NB4 (cell line): ENCODE results near the gene BMP4.

Experiments used
- POLR2A ChIP-seq: IDR thresholded peaks from 2 replicates; pipeline ENCODE4 v1.6.1; 2011; ENCODE audit warnings: mild to moderate bottlenecking; ENCODE audit not compliant: insufficient read length; ENCODE audit errors: extremely low read depth
- TF ChIP-seq, protein P1 (sequence below): IDR thresholded peaks from one replicate; pipeline ENCODE4 v1.5.1; 2012; ENCODE audit warnings: low read depth, low read length

DNA sequence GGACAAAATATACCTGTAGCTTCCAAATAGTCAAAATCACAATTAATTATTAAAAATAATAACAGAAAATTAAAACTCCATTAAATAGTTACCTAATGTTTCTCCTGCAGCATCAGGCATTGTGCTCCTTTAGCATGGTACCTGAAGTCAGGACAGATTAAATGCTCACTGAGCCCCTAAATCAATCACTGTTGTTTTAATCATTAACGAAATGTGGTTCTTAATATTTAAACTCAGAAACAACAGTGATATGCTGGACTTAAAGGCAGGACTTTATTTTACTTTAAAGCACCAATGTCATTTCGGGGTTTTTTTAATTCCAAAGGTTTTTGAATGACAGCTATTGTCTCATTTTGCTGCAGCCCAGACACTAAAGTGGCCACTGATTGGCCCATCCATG lies 2.0 kb upstream of the BMP4 start:
- TF ChIP-seq, protein P1, sequence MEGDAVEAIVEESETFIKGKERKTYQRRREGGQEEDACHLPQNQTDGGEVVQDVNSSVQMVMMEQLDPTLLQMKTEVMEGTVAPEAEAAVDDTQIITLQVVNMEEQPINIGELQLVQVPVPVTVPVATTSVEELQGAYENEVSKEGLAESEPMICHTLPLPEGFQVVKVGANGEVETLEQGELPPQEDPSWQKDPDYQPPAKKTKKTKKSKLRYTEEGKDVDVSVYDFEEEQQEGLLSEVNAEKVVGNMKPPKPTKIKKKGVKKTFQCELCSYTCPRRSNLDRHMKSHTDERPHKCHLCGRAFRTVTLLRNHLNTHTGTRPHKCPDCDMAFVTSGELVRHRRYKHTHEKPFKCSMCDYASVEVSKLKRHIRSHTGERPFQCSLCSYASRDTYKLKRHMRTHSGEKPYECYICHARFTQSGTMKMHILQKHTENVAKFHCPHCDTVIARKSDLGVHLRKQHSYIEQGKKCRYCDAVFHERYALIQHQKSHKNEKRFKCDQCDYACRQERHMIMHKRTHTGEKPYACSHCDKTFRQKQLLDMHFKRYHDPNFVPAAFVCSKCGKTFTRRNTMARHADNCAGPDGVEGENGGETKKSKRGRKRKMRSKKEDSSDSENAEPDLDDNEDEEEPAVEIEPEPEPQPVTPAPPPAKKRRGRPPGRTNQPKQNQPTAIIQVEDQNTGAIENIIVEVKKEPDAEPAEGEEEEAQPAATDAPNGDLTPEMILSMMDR: no peak
- no peak for TF ChIP-seq POLR2A
